SHP77 (cell line): Measurements from ENCODE around the gene ADD3.

Source experiments
- DNase-seq, 2 experiments: peaks; one replicate each; lab custom pipeline; 2025; lab: John Stamatoyannopoulos, UW

ADD3 gene

DNA sequence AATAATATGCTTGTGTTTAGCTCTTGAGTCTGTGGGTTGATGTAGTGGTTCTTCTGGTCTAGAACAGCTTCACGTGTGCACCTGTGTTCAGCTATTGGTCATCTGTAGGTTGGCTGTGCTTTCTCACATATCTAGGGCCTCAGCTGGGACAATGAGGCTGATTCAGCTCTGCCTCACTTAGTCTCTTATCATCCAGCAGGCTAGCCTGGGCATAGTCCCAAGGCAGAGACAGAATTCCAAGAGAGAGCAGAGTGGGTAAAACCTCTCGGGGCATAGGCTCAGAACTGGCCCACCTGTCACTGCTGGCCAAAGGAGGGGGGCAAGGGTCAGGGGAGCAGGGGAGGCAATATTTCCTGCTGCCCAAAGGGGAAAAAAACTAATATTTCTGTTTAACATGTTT is 167.6 kb downstream of the ADD3 start:
- DNase-seq = no peak

DNA sequence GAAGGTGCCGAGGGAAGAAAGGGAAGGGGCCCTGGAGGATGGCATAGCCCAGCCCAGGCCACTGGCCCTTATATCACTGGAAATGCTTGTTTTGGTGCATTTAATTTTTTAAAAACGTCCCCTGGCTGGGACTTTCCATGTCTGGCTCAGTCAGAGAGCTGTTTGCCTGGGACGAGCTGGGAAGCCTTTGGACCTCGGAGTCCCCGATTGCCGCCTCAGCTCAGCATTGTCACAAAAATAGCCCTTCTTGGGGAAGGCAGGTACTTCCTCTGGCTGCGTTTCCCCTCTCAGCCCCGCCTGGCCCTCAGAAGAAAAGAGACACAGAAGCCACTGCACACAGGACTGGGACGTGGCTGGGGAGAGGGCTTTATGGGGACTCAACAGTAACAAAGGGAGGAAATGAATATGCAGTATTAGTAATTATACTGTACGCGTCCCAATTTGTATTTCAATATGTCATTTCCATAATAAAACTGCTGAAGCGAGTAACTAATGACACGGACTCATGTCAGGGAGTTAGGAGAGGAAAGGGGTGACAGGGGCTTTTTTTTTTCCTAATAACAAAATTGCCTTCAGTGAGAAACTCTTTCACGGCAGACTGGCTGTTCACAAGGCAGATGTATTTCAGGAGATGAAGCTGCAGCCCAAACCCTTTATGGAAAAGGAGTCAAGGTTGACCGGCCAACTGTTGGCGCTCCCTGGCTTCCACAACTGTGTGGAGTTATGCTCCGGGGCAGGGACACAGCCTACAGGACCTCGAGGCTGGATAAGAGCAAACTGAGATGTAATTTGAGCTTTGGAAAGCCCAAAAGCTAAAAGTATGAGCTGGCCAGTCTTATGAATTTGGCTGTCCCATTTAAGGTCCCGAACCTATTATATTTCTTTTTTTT is 168.6 kb downstream of the ADD3 start:
- DNase-seq = no peak

DNA sequence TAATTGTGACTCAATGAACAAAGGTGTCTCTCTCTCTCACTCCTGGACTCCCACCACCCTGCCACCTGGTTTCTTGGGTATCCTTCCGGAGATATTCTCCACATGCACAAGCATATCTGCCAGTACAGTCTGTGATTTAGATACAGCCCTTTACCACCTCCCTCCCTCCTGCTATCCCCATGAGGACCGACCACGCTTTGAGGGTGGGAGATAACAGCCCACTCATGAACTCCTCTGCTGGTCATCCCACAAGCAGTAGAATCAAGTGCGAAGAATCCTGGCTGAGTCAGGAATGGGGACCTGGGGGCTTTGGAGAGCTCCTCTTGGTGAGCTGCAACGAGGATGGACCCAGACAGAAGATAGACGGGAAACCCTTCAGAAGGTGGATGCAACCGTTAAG is 171.4 kb downstream of the ADD3 start:
- DNase-seq = no peak

DNA sequence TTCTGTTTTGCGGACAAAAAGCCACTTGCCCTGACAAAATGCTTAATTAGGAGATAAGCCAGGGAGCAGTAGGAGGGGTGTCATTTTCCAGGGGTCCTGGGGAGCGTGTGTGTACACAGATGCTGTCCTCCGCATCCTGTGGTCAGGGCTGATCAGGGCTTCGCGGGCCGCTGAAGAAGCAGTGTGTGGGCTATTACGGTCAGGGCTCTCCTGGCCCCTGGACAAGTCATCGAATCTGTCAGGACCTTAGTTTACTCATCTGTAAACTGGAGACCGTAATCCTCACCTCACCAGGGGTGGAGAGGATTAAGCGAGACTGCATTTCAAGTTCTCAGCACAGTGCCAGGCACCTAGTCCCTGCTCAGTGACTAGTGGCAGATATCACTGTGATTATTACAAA is 173.7 kb downstream of the ADD3 start:
- DNase-seq = no peak

DNA sequence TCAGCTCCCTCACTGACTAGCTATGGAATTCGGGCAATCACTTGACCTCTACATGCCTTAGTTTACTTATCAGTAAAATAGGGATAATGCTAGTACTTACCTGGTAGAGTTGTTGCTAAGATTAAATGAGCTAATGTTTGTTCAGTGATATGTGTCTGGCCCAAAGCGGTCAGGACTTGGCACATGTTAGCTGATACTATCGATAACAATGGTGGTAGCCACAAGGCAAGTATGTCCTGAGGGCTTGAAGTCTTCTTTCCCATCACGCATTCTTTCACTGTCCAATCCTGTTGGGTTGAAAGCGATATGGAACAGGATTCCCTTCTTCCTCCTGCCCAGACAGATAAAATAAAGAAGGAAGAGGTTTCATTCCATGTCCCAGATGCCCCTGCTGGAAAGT is 174.1 kb downstream of the ADD3 start:
- no peak for DNase-seq

DNA sequence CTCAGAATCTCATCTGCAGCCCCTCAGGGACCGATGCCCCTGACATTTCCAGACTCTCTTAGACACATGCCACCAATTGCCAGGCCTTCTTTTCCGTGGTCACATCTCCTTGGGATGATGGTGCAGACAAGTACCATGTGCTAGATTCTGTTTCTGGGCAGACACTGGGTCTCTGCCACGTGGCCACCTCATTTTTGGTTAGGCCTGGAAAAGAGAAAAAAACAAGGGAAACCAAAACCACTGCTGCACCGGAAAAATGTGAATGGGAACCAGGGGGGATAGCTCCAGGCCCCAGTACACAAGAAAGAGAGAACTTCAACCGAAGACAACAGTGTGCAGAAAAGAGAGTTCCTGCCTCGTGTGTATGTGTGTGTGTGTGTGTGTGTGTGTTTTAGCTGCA is 176.6 kb downstream of the ADD3 start:
- no peak for DNase-seq
